ENCODE measurements around the gene ZC3H7A. TPM values are rescaled to one million over a fixed set of nuclear protein-coding genes. Genes with fewer than 3 reads are reported as not detected.
A peak's percentile ranks its signal among the peaks of the same experiment; 100 is the strongest.
"Not testable (repeated sequence)": the region's sequence is repeated elsewhere in the genome, so short reads cannot be mapped to it uniquely, and the experiment has no call there.

Gene ZC3H7A
- total and polyA plus RNA-seq, 2 of the 4 experiments (the other 2 are of a cell fraction), result 22.2 to 53.9 TPM

DNA sequence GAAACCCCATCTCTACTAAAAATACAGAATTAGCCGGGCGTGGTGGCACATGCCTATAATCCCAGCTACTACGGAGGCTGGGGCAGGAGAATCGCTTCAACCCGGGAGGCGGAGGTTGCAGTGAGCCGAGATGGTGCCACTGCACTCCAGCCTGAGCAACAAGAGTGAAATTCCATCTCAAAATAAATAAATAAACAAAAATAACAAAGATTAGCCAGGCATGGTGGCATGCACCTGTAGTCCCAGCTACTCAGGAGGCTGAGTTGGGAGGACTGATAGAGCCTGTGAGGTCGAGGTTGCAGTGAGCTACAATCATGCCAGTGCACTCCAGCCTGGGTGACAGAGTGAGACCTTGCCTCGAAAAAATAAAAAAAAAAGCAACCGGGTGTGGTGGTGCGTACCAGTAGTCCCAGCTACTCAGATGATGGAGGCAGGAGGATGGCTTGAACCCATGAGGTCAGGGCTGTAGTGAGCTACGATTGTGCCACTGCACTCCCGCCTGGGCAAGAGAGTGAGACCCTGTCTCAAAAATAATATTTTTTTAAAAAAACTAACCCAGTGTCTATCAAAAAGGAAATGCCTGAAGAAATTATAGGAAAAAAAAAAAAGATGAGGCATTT, 12.0 kb downstream of the ZC3H7A start:
- H4K5ac ChIP-seq (ENCODE audit: low read depth, low read length); H3K4me2 ChIP-seq (ENCODE audit: low read depth, low read length); intact Hi-C loops (cut with micrococcal nuclease); in situ Hi-C loops (cut with MboI; ENCODE audit: low sequenced_read_pairs); DNase-seq; H4K91ac ChIP-seq (ENCODE audit: insufficient read depth, low read depth, low read length); H3K9ac ChIP-seq (ENCODE audit: low read depth, low read length); H3K14ac ChIP-seq (replicated peaks; ENCODE audit: low read depth, low read length); H3K56ac ChIP-seq (ENCODE audit: extremely low read depth, insufficient read depth, low read length); H3K27me3 ChIP-seq (ENCODE audit: control insufficient read depth, insufficient read depth, low read length); dilution Hi-C loops (cut with HindIII; ENCODE audit: low sequenced_read_pairs, unreplicated experiment); BruUV-seq (replicated peaks); H3K4ac ChIP-seq (ENCODE audit: low read depth, low read length); H3K18ac ChIP-seq (ENCODE audit: low read depth, low read length); H3K23ac ChIP-seq (ENCODE audit: low read depth, low read length); H2AK9ac ChIP-seq (replicated peaks; ENCODE audit: low read depth, low read length, poor library complexity); H2AFZ ChIP-seq (replicated peaks; ENCODE audit: low read length, poor library complexity); H4K8ac ChIP-seq (ENCODE audit: low read depth in 2 of 2, low read length in 2 of 2); POLR2A ChIA-PET (ENCODE audit: unreplicated experiment); H2BK20ac ChIP-seq (ENCODE audit: low read depth, low read length); H3K4me3 ChIP-seq (ENCODE audit: insufficient read depth, low read depth, low read length); ATAC-seq (ENCODE audit: low read depth); H2BK5ac ChIP-seq (ENCODE audit: low read depth, low read length, poor library complexity, severe bottlenecking); H3K36me3 ChIP-seq (ENCODE audit: control insufficient read depth, insufficient read depth, low read length); H2BK15ac ChIP-seq (ENCODE audit: low read depth, low read length); H3K9me3 ChIP-seq (ENCODE audit: control insufficient read depth, insufficient read depth, low read length): not testable (repeated sequence)
- peak overlapping the region; percentile 19; the same call in 1 of the 2 replicates for H2BK120ac ChIP-seq (ENCODE audit: low read depth, low read length)
- H4K20me1 ChIP-seq (ENCODE audit: insufficient read depth, low read length), result peaks cover 30% of the 10 kb centered on the region
- peak overlapping the region; percentile 57; the same call in 1 of the 2 replicates for H2AK5ac ChIP-seq (ENCODE audit: low read depth, low read length)
- H3K27ac ChIP-seq (ENCODE audit: insufficient read depth, low read length), result 0 out of 2 replicates have a peak overlapping the region, but pooled peaks have one; percentile 31
- 100% methylated on average over 1 of the region's 13 CpGs; no CpG with 5 or more reads in 1 of the 2 experiments for WGBS, 2 experiments (ENCODE audit: extremely low coverage in 2 of 2, insufficient read length in 1 of 2)
- peaks cover 13% of the 10 kb centered on the region for H3K9me1 ChIP-seq (ENCODE audit: insufficient read depth, low read length)
- CTCF ChIA-PET, result interaction anchor here (1.0 kb wide), 1 partner anchor 12 kb away, joined by 12 read pairs; no protein-coding TSS in a partner anchor
- peaks cover 15 to 69% of the 10 kb centered on the region in 2 experiments for H3K79me1 ChIP-seq (ENCODE audit: low read depth in 1 of 2, low read length in 2 of 2)
- peaks cover 27% of the 10 kb centered on the region for H3K4me1 ChIP-seq (ENCODE audit: control insufficient read depth, insufficient read depth, low read length)

DNA sequence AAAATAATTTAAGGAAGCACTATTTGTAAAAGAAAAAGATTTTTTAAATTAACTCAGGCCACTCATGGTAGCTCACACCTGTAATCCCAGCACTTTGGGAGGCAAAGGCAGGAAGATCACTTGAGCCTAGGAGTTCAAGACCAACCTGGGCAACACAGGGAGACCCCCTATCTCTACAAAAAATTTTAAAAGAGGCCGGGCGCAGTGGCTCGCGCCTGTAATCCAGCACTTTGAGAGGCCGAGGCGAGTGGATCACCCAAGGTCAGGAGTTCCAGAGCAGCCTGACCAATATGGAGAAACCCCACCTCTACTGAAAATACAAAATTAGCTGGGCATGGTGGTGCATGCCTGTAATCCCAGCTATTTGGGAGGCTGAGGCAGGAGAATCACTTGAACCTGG, 12.7 kb downstream of the ZC3H7A start:
- peak overlapping the region; percentile 24; the same call in 1 of the 2 replicates for H2BK20ac ChIP-seq (ENCODE audit: low read depth, low read length)
- H2BK5ac ChIP-seq (ENCODE audit: low read depth, low read length, poor library complexity, severe bottlenecking), result peak overlapping the region; percentile 99
- peaks cover 27% of the 10 kb centered on the region for H3K4me1 ChIP-seq (ENCODE audit: control insufficient read depth, insufficient read depth, low read length)
- H4K20me1 ChIP-seq (ENCODE audit: insufficient read depth, low read length), result peaks cover 23% of the 10 kb centered on the region
- H2AFZ ChIP-seq (replicated peaks; ENCODE audit: low read length, poor library complexity); POLR2A ChIA-PET (ENCODE audit: unreplicated experiment); H3K27me3 ChIP-seq (ENCODE audit: control insufficient read depth, insufficient read depth, low read length); BruUV-seq (replicated peaks); dilution Hi-C loops (cut with HindIII; ENCODE audit: low sequenced_read_pairs, unreplicated experiment); H3K4me2 ChIP-seq (ENCODE audit: low read depth, low read length); ATAC-seq (ENCODE audit: low read depth); H3K23ac ChIP-seq (ENCODE audit: low read depth, low read length); H2AK5ac ChIP-seq (ENCODE audit: low read depth, low read length); DNase-seq; CTCF ChIA-PET; H3K4me3 ChIP-seq (ENCODE audit: insufficient read depth, low read depth, low read length); H2AK9ac ChIP-seq (replicated peaks; ENCODE audit: low read depth, low read length, poor library complexity); H3K56ac ChIP-seq (ENCODE audit: extremely low read depth, insufficient read depth, low read length); in situ Hi-C loops (cut with MboI; ENCODE audit: low sequenced_read_pairs); H3K9me3 ChIP-seq (ENCODE audit: control insufficient read depth, insufficient read depth, low read length); H3K36me3 ChIP-seq (ENCODE audit: control insufficient read depth, insufficient read depth, low read length); intact Hi-C loops (cut with micrococcal nuclease): not testable (repeated sequence)
- peak overlapping the region; percentile 68; the same call in 1 of the 2 replicates for H2BK120ac ChIP-seq (ENCODE audit: low read depth, low read length)
- H3K27ac ChIP-seq (ENCODE audit: insufficient read depth, low read length), result peak overlapping the region; percentile 94
- H3K79me1 ChIP-seq (ENCODE audit: low read depth in 1 of 2, low read length in 2 of 2), result peaks cover 15 to 70% of the 10 kb centered on the region in 2 experiments
- H3K9ac ChIP-seq (ENCODE audit: low read depth, low read length), result 0 out of 2 replicates have a peak overlapping the region, but pooled peaks have one; percentile 36
- H4K8ac ChIP-seq (ENCODE audit: low read depth in 2 of 2, low read length in 2 of 2), result peak overlapping the region in 1 of 2 experiments; percentile 65; a peak in 1 of 4 replicates
- H2BK15ac ChIP-seq (ENCODE audit: low read depth, low read length), result 0 out of 3 replicates have a peak overlapping the region, but pooled peaks have one; percentile 35
- H4K5ac ChIP-seq (ENCODE audit: low read depth, low read length), result 0 out of 2 replicates have a peak overlapping the region, but pooled peaks have one; percentile 50
- H3K14ac ChIP-seq (replicated peaks; ENCODE audit: low read depth, low read length), result 0 out of 2 replicates have a peak overlapping the region, but pooled peaks have one; percentile 65
- WGBS, 2 experiments (ENCODE audit: extremely low coverage in 2 of 2, insufficient read length in 1 of 2), result no CpG with 5 or more reads among the region's 6 CpGs
- H3K18ac ChIP-seq (ENCODE audit: low read depth, low read length), result peak overlapping the region; percentile 67
- peak overlapping the region; percentile 65 for H4K91ac ChIP-seq (ENCODE audit: insufficient read depth, low read depth, low read length)
- peaks cover 11% of the 10 kb centered on the region for H3K9me1 ChIP-seq (ENCODE audit: insufficient read depth, low read length)
- peak overlapping the region; percentile 53 for H3K4ac ChIP-seq (ENCODE audit: low read depth, low read length)

Data from IMR-90 (cell line).